Measurements from ENCODE around the gene EDIL3.
"Not testable (repeated sequence)": the region's sequence is repeated elsewhere in the genome, so short reads cannot be mapped to it uniquely, and the experiment has no call there.

EDIL3 gene

GRCh38 chr5:84378961-84379360 lies 5.7 kb downstream of the EDIL3 start:
- DNase-seq, result no peak

- no peak for DNase-seq
Observed at GRCh38 chr5:84378420-84378819, 6.3 kb downstream of the EDIL3 start.

GRCh38 chr5:84376346-84376745 lies 8.3 kb downstream of the EDIL3 start:
- no peak for DNase-seq

GRCh38 chr5:84374568-84374967 lies 10.1 kb downstream of the EDIL3 start:
- DNase-seq, result no peak

- DNase-seq, result no peak
Observed at GRCh38 chr5:84373506-84373905, 11.2 kb downstream of the EDIL3 start.

GRCh38 chr5:84372066-84372695 lies 12.5 kb downstream of the EDIL3 start:
- no peak for DNase-seq

GRCh38 chr5:84370176-84370575 lies 14.5 kb downstream of the EDIL3 start:
- DNase-seq, result no peak

- DNase-seq, result no peak
Observed at GRCh38 chr5:84364043-84364442, 20.6 kb downstream of the EDIL3 start.

GRCh38 chr5:84362061-84362720 lies 22.5 kb downstream of the EDIL3 start:
- no peak for DNase-seq

- DNase-seq, result no peak
Observed at GRCh38 chr5:84361572-84361971, 23.1 kb downstream of the EDIL3 start.

GRCh38 chr5:84360056-84360455 lies 24.6 kb downstream of the EDIL3 start:
- no peak for DNase-seq

- DNase-seq, result no peak
Observed at GRCh38 chr5:84354101-84354500, 30.6 kb downstream of the EDIL3 start.

- DNase-seq, result no peak
Observed at GRCh38 chr5:84344788-84345187, 39.9 kb downstream of the EDIL3 start.

GRCh38 chr5:84343171-84343570 lies 41.5 kb downstream of the EDIL3 start:
- DNase-seq, result no peak

GRCh38 chr5:84332106-84332505 lies 52.6 kb downstream of the EDIL3 start:
- no peak for DNase-seq

- DNase-seq, result no peak
Observed at GRCh38 chr5:84327591-84327990, 57.1 kb downstream of the EDIL3 start.

GRCh38 chr5:84322646-84323045 lies 62.0 kb downstream of the EDIL3 start:
- DNase-seq, result no peak

- not testable (repeated sequence) for DNase-seq
Observed at GRCh38 chr5:84317826-84318225, 66.9 kb downstream of the EDIL3 start.

- DNase-seq, result not testable (repeated sequence)
Observed at GRCh38 chr5:84312280-84312679, 72.4 kb downstream of the EDIL3 start.

- not testable (repeated sequence) for DNase-seq
Observed at GRCh38 chr5:84309850-84310249, 74.8 kb downstream of the EDIL3 start.

- DNase-seq, result no peak
Observed at GRCh38 chr5:84306601-84307000, 78.1 kb downstream of the EDIL3 start.

- DNase-seq, result no peak
Observed at GRCh38 chr5:84304599-84304998, 80.1 kb downstream of the EDIL3 start.

GRCh38 chr5:84303315-84303714 lies 81.4 kb downstream of the EDIL3 start:
- no peak for DNase-seq

GRCh38 chr5:84301535-84301934 lies 83.1 kb downstream of the EDIL3 start:
- DNase-seq, result no peak

- no peak for DNase-seq
Observed at GRCh38 chr5:84299959-84300358, 84.7 kb downstream of the EDIL3 start.
